Nephron progenitor cell (in vitro differentiated cells): ENCODE data around the gene CEP19.
A peak's percentile ranks its signal among the peaks of the same experiment; 100 is the strongest.

Experiments used
- DNase-seq: peaks from one replicate; pipeline ENCODE4 v3.0.0; 2021
- H3K27ac Mint-ChIP-seq: 2 replicates; pipeline ENCODE4 v1.8.0; 2021; ENCODE audit warnings: mild to moderate bottlenecking, moderate library complexity, mixed read lengths
- H3K27me3 Mint-ChIP-seq: 2 replicates; pipeline ENCODE4 v1.8.0; 2021; ENCODE audit warnings: mild to moderate bottlenecking, low read depth, mixed read lengths; ENCODE audit not compliant: poor library complexity
- H3K36me3 Mint-ChIP-seq: 2 replicates; pipeline ENCODE4 v1.8.0; 2021; ENCODE audit warnings: low read depth, mixed read lengths
- H3K4me1 Mint-ChIP-seq: 2 replicates; pipeline ENCODE4 v1.8.0; 2021; ENCODE audit warnings: mixed read lengths
- H3K4me3 Mint-ChIP-seq: 2 replicates; pipeline ENCODE4 v1.8.0; 2021; ENCODE audit warnings: mild to moderate bottlenecking, moderate library complexity, mixed read lengths
- H3K9me3 Mint-ChIP-seq: 2 replicates; pipeline ENCODE4 v1.8.0; 2021; ENCODE audit warnings: mild to moderate bottlenecking, moderate library complexity, mixed read lengths
- TF ChIP-seq, protein P1 (sequence below): fragments of 200-600 bp; sonication (generic); IDR thresholded peaks from 2 replicates; pipeline ENCODE4 v1.5.0; 2021; ENCODE audit warnings: antibody characterized with exemption

Gene CEP19

DNA sequence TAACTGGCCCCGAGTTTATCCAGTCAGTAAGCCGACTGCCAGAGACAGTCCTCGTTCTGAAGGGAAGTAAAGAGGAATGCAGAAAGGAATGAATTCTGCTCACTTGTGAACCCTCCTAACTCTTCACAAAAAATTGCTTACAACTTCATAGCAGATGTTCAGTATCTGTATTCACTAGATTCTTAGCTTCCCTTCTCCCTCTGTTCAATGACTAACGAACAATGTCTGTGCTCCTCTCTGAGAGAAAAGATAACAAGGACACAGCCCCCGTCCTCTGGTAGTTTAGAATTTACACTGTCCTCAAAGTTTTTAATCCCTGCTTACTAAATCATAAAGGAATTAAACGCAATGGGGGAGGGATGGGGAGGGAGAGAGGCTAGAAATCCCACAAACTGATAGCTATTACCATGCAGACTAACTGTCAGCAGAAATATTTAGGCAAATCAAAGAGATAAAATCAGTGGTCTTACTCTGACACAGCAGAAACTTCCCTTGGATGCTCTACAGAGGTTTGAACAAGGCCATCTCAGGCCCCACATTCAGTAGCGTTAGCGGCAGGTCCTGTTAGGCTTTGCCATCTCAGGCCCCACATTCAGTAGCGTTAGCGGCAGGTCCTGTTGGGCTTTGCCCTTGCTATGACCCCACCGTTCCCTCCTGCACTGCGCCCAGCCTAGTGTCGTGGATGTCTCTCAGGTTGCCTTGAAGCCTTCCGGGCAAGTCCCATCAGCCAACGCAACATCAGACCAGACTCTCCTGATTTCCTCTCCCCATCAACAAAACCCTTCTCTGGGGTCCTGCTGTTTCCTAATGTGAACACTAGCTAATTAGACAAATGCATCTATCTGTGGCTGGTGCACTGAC, 49.1 kb downstream of the CEP19 start:
- Mint-ChIP-seq H3K4me1 (peaks cover 24% of the 10 kb centered on the region), H3K27me3 (peaks cover 3% of the 10 kb centered on the region), H3K36me3 (no peaks in the 10 kb centered on the region), H3K4me3 (no peak overlapping the region), H3K27ac (peak overlapping the region; percentile 46), H3K9me3 (no peaks in the 10 kb centered on the region)
- DNase-seq: no peak
- TF ChIP-seq, protein P1, sequence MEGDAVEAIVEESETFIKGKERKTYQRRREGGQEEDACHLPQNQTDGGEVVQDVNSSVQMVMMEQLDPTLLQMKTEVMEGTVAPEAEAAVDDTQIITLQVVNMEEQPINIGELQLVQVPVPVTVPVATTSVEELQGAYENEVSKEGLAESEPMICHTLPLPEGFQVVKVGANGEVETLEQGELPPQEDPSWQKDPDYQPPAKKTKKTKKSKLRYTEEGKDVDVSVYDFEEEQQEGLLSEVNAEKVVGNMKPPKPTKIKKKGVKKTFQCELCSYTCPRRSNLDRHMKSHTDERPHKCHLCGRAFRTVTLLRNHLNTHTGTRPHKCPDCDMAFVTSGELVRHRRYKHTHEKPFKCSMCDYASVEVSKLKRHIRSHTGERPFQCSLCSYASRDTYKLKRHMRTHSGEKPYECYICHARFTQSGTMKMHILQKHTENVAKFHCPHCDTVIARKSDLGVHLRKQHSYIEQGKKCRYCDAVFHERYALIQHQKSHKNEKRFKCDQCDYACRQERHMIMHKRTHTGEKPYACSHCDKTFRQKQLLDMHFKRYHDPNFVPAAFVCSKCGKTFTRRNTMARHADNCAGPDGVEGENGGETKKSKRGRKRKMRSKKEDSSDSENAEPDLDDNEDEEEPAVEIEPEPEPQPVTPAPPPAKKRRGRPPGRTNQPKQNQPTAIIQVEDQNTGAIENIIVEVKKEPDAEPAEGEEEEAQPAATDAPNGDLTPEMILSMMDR: no peak

DNA sequence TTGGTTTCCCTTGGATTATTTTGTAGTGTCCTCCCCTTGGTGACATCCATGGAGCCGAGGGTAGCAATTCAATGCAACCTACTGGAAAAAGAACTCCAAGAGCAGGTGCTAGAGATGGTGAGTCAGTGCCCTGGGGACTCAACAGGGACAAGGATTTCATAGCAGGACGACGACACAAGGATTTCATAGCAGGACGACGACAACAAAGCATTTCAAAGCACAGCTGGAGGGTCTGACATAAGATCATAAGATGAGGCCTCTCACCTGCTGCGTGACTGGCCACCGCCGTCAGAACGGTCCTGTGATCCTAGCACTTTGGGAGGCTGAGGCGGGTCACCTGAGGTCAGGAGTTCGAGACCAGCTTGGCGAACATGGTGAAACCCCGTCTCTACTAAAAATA, 50.0 kb downstream of the CEP19 start:
- H3K9me3 Mint-ChIP-seq: no peaks in the 10 kb centered on the region
- no peak overlapping the region for H3K27ac Mint-ChIP-seq
- no peak overlapping the region for H3K4me3 Mint-ChIP-seq
- TF ChIP-seq, protein P1: no peak
- peaks cover 3% of the 10 kb centered on the region for H3K27me3 Mint-ChIP-seq
- no peaks in the 10 kb centered on the region for H3K36me3 Mint-ChIP-seq
- peaks cover 24% of the 10 kb centered on the region for H3K4me1 Mint-ChIP-seq
- DNase-seq: no peak

DNA sequence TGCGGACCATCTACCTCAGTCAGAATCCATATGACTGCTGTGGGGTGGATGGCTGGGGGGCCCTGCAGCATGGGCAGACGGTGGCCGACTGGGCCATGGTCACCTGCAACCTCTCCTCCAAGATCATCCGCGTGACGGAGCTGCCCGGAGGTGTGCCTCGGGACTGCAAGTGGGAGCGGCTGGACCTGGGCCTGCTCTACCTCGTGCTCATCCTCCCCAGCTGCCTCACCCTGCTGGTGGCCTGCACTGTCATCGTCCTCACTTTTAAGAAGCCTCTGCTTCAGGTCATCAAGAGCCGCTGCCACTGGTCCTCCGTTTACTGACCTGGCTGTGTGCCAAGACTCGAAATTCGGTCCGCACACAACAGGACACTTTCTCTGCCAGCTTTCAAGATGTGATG, 50.6 kb downstream of the CEP19 start:
- H3K27ac Mint-ChIP-seq: no peak overlapping the region
- no peak for DNase-seq
- no peaks in the 10 kb centered on the region for H3K36me3 Mint-ChIP-seq
- peaks cover 19% of the 10 kb centered on the region for H3K4me1 Mint-ChIP-seq
- H3K27me3 Mint-ChIP-seq: peaks cover 3% of the 10 kb centered on the region
- no peaks in the 10 kb centered on the region for H3K9me3 Mint-ChIP-seq
- H3K4me3 Mint-ChIP-seq: no peak overlapping the region
- TF ChIP-seq, protein P1: no peak

DNA sequence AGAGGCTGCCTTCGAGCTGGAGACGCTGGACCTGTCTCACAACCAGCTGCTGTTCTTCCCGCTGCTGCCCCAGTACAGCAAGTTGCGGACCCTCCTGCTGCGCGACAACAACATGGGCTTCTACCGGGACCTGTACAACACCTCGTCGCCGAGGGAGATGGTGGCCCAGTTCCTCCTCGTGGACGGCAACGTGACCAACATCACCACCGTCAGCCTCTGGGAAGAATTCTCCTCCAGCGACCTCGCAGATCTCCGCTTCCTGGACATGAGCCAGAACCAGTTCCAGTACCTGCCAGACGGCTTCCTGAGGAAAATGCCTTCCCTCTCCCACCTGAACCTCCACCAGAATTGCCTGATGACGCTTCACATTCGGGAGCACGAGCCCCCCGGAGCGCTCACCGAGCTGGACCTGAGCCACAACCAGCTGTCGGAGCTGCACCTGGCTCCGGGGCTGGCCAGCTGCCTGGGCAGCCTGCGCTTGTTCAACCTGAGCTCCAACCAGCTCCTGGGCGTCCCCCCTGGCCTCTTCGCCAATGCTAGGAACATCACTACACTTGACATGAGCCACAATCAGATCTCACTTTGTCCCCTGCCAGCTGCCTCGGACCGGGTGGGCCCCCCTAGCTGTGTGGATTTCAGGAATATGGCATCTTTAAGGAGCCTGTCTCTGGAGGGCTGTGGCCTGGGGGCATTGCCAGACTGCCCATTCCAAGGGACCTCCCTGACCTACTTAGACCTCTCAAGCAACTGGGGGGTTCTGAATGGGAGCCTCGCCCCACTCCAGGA, 51.5 kb downstream of the CEP19 start:
- Mint-ChIP-seq H3K27me3 (peaks cover 3% of the 10 kb centered on the region), H3K36me3 (no peaks in the 10 kb centered on the region), H3K4me1 (peaks cover 11% of the 10 kb centered on the region), H3K4me3 (no peak overlapping the region), H3K9me3 (no peaks in the 10 kb centered on the region), H3K27ac (no peak overlapping the region)
- TF ChIP-seq, protein P1: no peak
- DNase-seq: no peak

DNA sequence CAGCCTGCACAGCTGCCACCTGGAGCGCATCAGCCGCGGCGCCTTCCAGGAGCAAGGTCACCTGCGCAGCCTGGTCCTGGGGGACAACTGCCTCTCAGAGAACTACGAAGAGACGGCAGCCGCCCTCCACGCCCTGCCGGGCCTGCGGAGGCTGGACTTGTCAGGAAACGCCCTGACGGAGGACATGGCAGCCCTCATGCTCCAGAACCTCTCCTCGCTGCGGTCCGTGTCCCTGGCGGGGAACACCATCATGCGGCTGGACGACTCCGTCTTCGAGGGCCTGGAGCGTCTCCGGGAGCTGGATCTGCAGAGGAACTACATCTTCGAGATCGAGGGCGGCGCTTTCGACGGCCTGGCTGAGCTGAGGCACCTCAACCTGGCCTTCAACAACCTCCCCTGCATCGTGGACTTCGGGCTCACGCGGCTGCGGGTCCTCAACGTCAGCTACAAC, 52.1 kb downstream of the CEP19 start:
- peaks cover 11% of the 10 kb centered on the region for H3K4me1 Mint-ChIP-seq
- peaks cover 3% of the 10 kb centered on the region for H3K27me3 Mint-ChIP-seq
- TF ChIP-seq, protein P1: no peak
- DNase-seq: no peak
- no peak overlapping the region for H3K4me3 Mint-ChIP-seq
- no peaks in the 10 kb centered on the region for H3K9me3 Mint-ChIP-seq
- H3K27ac Mint-ChIP-seq: no peak overlapping the region
- no peaks in the 10 kb centered on the region for H3K36me3 Mint-ChIP-seq
